Mucosa of descending colon (tissue), 3 donors: ENCODE data around the gene AP2A2. TPM values are rescaled to one million over a fixed set of nuclear protein-coding genes. Genes with fewer than 3 reads are reported as not detected.
"Not testable (repeated sequence)": the region's sequence is repeated elsewhere in the genome, so short reads cannot be mapped to it uniquely, and the experiment has no call there.

Source experiments
- ATAC-seq: fragments of 200-7000 bp; cut with Tn5 transposase; one replicate; pipeline ENCODE4 v1.9.1; 2020; ENCODE audit warnings: mild to moderate bottlenecking, moderate library complexity
- DNase-seq, 3 donors: peaks; one replicate each; pipeline ENCODE4 v3.0.0-alpha.2; 2020
- H3K36me3 ChIP-seq: fragments of 200-600 bp; one replicate; pipeline ENCODE4 v1.8.0; 2021; ENCODE audit warnings: low read depth, mild to moderate bottlenecking
- H3K4me1 ChIP-seq: fragments of 200-600 bp; one replicate; pipeline ENCODE4 v1.8.0; 2021; ENCODE audit warnings: low read depth, mild to moderate bottlenecking
- H3K4me3 ChIP-seq: fragments of 200-600 bp; one replicate; pipeline ENCODE4 v1.8.0; 2021; ENCODE audit warnings: mild to moderate bottlenecking
- H3K9me3 ChIP-seq: fragments of 200-600 bp; one replicate; pipeline ENCODE4 v1.8.0; 2021; ENCODE audit warnings: mild to moderate bottlenecking
- intact Hi-C, 2 donors: fragments of 100-400 bp; cut with DNase I in 1 of 2; cut with micrococcal nuclease in 1 of 2; formaldehyde crosslinking; loops; one replicate each; pipeline versions ENCODE4 v1.11.0 to v1.11.1; 2022; cut with DNase I, micrococcal nuclease
- total RNA-seq, 3 donors: library from RNA; stranded (reverse); fragmentation: NEBNext Ultra II Directional in 2 of 3; extraction: Animal tissue kit (Norgen Biotek cat#: 25700) in 2 of 3; gene quantifications; one replicate each; pipeline versions ENCODE4 v1.2.1 to v1.2.4, GENCODE V29; 2021 to 2023
- TF ChIP-seq, protein P1 (sequence below): fragments of 200-600 bp; IDR thresholded peaks from one replicate; pipeline ENCODE4 v1.8.0; 2022; ENCODE audit warnings: antibody characterized with exemption, mild to moderate bottlenecking
- donor health status: DM: no; HTN: no; CAD: no; lungs with moderate emphysema.
- donor health status: DM: no; HTN: no; CAD: no.
- donor health status: DM: no; HTN: yes; CAD: no.

The AP2A2 gene
- total RNA-seq, 3 donors from 2014 or later = 68.8 to 105 (median 99.5) TPM

- no peak for ATAC-seq
- Histone ChIP-seq H3K4me1 (peaks cover 20% of the 10 kb centered on the region), H3K36me3 (no peaks in the 10 kb centered on the region), H3K4me3 (no peak overlapping the region), H3K9me3 (no peaks in the 10 kb centered on the region)
- TF ChIP-seq, protein P1, sequence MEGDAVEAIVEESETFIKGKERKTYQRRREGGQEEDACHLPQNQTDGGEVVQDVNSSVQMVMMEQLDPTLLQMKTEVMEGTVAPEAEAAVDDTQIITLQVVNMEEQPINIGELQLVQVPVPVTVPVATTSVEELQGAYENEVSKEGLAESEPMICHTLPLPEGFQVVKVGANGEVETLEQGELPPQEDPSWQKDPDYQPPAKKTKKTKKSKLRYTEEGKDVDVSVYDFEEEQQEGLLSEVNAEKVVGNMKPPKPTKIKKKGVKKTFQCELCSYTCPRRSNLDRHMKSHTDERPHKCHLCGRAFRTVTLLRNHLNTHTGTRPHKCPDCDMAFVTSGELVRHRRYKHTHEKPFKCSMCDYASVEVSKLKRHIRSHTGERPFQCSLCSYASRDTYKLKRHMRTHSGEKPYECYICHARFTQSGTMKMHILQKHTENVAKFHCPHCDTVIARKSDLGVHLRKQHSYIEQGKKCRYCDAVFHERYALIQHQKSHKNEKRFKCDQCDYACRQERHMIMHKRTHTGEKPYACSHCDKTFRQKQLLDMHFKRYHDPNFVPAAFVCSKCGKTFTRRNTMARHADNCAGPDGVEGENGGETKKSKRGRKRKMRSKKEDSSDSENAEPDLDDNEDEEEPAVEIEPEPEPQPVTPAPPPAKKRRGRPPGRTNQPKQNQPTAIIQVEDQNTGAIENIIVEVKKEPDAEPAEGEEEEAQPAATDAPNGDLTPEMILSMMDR = no peak
- no peak for DNase-seq
- intact Hi-C loops = no loop called here
Observed at GRCh38 chr11:959027-959426, 33.4 kb downstream of the AP2A2 start.

DNA sequence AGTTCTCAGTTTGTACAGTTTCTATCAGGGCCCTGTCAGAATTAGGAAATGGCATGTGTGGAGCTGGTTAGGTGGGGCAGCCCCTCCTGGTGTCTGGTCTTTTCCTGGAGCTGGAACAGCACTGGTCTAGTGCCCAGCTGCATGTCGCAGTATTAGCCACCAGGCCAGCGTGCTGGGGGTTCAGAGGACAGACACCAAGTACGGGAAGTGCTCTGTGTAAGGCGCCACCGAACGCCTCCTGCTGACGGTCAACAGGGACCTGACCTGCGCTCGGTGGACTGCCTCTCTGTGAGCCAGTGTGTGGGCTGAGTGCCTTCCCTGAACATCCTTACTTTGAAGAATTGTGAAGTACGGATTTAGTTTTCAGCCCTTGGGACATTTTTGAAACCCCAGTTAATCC lies 33.9 kb downstream of the AP2A2 start:
- ATAC-seq = no peak
- intact Hi-C loops = no loop called here
- DNase-seq = no peak
- Histone ChIP-seq H3K9me3 (no peaks in the 10 kb centered on the region), H3K4me3 (no peak overlapping the region), H3K4me1 (peaks cover 14% of the 10 kb centered on the region), H3K36me3 (no peaks in the 10 kb centered on the region)
- TF ChIP-seq, protein P1 = no peak

GRCh38 chr11:961310-961920 lies 35.7 kb downstream of the AP2A2 start:
- H3K36me3 ChIP-seq, H3K4me1 ChIP-seq, intact Hi-C loops, H3K4me3 ChIP-seq, DNase-seq, H3K9me3 ChIP-seq, ATAC-seq: not testable (repeated sequence)

- H3K9me3 ChIP-seq = no peaks in the 10 kb centered on the region
- H3K36me3 ChIP-seq = no peaks in the 10 kb centered on the region
- TF ChIP-seq, protein P1 = no peak
- no peaks in the 10 kb centered on the region for H3K4me1 ChIP-seq
- no peak for ATAC-seq
- intact Hi-C loops = no loop called here
- H3K4me3 ChIP-seq = no peak overlapping the region
- DNase-seq = no peak
Observed at GRCh38 chr11:961921-962320, 36.3 kb downstream of the AP2A2 start.

DNA sequence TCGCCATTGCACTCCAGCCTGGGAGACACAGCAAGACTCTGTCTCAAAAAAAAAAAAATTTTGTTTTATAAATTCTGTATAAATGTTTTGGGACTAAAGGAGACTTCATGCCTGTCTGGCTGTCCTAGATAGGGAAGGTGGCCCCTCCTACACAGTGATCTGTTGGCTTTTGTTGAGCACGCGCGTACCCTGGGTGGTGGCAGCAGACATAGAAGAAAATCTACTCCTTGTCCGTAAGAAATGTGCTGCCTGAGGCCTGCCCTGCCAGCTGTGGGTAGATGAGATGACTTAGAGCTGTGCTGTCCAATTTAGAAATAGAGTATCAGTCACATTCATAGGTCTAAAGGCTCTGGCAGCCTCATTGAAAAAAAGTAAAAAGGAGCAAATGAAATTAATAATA lies 37.0 kb downstream of the AP2A2 start:
- Histone ChIP-seq H3K9me3 (no peaks in the 10 kb centered on the region), H3K36me3 (no peaks in the 10 kb centered on the region), H3K4me1 (no peaks in the 10 kb centered on the region), H3K4me3 (no peak overlapping the region)
- TF ChIP-seq, protein P1 = no peak
- intact Hi-C loops = no loop called here
- no peak for ATAC-seq
- DNase-seq = no peak

DNA sequence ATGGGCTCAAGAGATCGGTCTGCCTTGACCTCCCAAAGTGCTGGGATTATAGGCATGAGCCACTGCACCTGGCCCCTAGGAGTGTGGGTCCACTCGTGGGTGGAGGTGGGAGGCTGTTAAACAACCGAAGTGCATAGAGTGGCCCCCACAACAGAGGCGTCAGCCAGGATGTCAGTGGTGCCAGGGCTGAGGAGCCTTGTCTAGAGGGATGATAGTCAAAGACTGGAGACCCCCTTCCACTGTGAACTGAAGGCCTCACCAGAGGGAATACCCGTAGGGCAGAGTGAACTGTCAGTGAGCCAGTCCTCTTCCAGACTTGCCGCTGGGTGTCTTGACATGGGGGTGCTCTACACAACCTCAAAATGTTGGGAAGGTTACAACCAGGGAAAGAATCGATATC lies 38.2 kb downstream of the AP2A2 start:
- no peaks in the 10 kb centered on the region for H3K9me3 ChIP-seq
- intact Hi-C loops = no loop called here
- DNase-seq (no peak), ATAC-seq (no peak)
- no peaks in the 10 kb centered on the region for H3K36me3 ChIP-seq
- no peaks in the 10 kb centered on the region for H3K4me1 ChIP-seq
- TF ChIP-seq, protein P1 = no peak
- no peak overlapping the region for H3K4me3 ChIP-seq
